ENCODE results near the gene KRT71. TPM values are rescaled to one million over a fixed set of nuclear protein-coding genes. Genes with fewer than 3 reads are reported as not detected.

The KRT71 gene
- total RNA-seq, 4 donors from 2014 or later = not detected

GRCh38 chr12:52564582-52564981 lies 11.6 kb upstream of the KRT71 start:
- ATAC-seq (ENCODE audit: low FRiP score) = no peak
- TF ChIP-seq, protein P1, sequence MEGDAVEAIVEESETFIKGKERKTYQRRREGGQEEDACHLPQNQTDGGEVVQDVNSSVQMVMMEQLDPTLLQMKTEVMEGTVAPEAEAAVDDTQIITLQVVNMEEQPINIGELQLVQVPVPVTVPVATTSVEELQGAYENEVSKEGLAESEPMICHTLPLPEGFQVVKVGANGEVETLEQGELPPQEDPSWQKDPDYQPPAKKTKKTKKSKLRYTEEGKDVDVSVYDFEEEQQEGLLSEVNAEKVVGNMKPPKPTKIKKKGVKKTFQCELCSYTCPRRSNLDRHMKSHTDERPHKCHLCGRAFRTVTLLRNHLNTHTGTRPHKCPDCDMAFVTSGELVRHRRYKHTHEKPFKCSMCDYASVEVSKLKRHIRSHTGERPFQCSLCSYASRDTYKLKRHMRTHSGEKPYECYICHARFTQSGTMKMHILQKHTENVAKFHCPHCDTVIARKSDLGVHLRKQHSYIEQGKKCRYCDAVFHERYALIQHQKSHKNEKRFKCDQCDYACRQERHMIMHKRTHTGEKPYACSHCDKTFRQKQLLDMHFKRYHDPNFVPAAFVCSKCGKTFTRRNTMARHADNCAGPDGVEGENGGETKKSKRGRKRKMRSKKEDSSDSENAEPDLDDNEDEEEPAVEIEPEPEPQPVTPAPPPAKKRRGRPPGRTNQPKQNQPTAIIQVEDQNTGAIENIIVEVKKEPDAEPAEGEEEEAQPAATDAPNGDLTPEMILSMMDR (IDR thresholded peaks at IDR 0.05) = no peak
- no peak for DNase-seq (ENCODE audit: low spot score)

GRCh38 chr12:52561880-52562449 lies 9.0 kb upstream of the KRT71 start:
- ATAC-seq (ENCODE audit: low FRiP score) (no peak), DNase-seq (ENCODE audit: low spot score) (no peak)
- TF ChIP-seq, protein P1 (IDR thresholded peaks at IDR 0.05) = no peak

- TF ChIP-seq, protein P1 (IDR thresholded peaks at IDR 0.05) = no peak
- ATAC-seq (ENCODE audit: low FRiP score) = no peak
- DNase-seq (ENCODE audit: low spot score) = no peak
Observed at GRCh38 chr12:52559979-52560378, 7.0 kb upstream of the KRT71 start.

DNA sequence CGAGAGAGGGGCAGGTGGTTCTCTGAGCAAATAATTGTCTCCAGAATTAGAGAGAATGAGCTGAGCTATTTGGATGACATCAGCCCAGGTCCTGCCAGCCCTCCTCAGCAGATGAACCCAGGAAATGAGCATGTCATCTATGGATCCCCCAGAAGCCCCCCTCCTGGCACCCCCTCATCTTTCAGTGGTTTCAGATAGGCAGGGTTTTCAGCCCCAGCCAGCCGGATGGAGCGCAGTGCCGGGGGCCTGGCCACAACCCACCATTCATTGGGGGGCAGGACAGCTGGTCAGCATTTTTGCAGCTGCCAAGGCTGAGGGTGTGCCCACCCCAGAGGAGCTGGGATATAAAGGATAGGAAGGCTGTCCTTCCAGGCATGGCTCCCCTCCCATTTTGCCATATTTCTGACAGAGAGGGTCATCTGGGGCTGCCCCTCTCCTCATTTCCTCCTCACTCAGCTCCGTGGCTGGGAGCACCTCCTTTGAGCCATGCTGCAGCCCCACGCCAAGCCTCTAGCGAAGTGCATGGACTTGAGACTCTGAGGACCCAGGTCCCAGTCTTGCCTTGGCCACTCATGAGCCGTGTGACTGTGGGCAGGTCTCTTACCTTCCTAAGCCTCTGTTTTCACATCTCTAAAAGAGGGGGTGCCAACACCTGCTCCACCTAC lies 6.0 kb upstream of the KRT71 start:
- DNase-seq (ENCODE audit: low spot score) (no peak), ATAC-seq (ENCODE audit: low FRiP score) (no peak)
- TF ChIP-seq, protein P1 (IDR thresholded peaks at IDR 0.05) = no peak

GRCh38 chr12:52557476-52557875 lies 4.5 kb upstream of the KRT71 start:
- DNase-seq (ENCODE audit: low spot score) = no peak
- TF ChIP-seq, protein P1 (IDR thresholded peaks at IDR 0.05) = no peak
- no peak for ATAC-seq (ENCODE audit: low FRiP score)

DNA sequence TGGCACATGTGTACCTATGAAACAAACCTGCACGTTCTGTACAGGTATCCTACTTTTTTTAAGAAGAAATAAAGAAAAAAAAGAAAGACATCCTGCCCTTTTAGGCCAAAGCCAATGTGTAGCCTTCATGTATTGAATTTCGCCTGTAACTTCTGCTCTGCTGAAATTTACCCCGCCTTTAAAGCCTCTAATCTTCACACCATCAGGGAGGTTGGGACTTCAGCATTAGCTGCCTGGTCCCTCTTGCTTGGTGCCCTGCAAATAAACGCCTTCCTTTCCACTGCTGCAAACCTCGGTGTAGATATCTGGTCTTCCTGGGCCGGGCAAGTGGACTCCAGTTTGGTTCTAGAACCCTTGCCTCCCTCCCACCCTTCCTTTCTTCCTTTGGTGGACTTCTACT lies 2.6 kb upstream of the KRT71 start:
- ATAC-seq (ENCODE audit: low FRiP score) = no peak
- no peak for DNase-seq (ENCODE audit: low spot score)
- TF ChIP-seq, protein P1 (IDR thresholded peaks at IDR 0.05) = no peak

DNA sequence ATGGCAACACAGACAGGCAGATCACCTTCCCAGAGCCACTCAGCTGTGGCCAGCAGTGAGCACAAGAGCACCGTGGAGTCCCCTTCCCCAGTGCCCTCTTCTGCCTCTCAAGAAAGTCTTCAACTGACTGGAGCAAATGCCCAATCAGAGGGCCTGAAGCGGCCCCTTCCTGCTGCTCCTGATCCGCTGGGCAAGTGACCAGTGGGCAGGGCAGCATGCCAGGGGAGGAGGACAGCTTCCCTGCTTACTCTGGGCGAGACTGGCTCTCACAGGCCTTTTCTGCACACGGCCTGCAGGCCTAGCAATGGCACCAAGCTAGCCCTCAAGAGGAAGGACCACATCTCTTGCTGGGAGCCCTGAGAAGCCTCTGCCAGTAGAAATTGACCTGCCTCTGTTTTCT lies 890 bp downstream of the KRT71 start:
- DNase-seq (ENCODE audit: low spot score) = no peak
- TF ChIP-seq, protein P1 (IDR thresholded peaks at IDR 0.05) = no peak
- ATAC-seq (ENCODE audit: low FRiP score) = no peak

All from omental fat pad (tissue), 4 donors.